Measurements from ENCODE around the gene WNT8B.

Gene WNT8B

GRCh38 chr10:100496567-100496966, 33.8 kb downstream of the WNT8B start:
- TF ChIP-seq FOXP2 (optimal IDR thresholded peaks at IDR 0.05; ENCODE audit: borderline replicate concordance, extremely low read depth, extremely low read length, insufficient read depth) (no peak), TAF1 (IDR thresholded peaks at IDR 0.05; ENCODE audit: borderline replicate concordance, insufficient read depth, low read length) (no peak)

GRCh38 chr10:100498059-100498458, 35.2 kb downstream of the WNT8B start:
- no peak for TF ChIP-seq TAF1 (IDR thresholded peaks at IDR 0.05; ENCODE audit: borderline replicate concordance, insufficient read depth, low read length)
- TF ChIP-seq REST (IDR thresholded peaks at IDR 0.05; ENCODE audit: insufficient read depth in 1 of 2, low read depth in 2 of 2, low read length in 2 of 2) = no peak
- no peak for TF ChIP-seq SIN3A (IDR thresholded peaks at IDR 0.05; ENCODE audit: borderline replicate concordance, insufficient read depth, low read length)
- TF ChIP-seq POLR2AphosphoS5 (IDR thresholded peaks at IDR 0.05; ENCODE audit: low read depth, low read length) = no peak
- TF ChIP-seq FOXP2 (optimal IDR thresholded peaks at IDR 0.05; ENCODE audit: borderline replicate concordance, extremely low read depth, extremely low read length, insufficient read depth) = no peak

GRCh38 chr10:100501423-100501822, 38.6 kb downstream of the WNT8B start:
- TF ChIP-seq FOXP2 (optimal IDR thresholded peaks at IDR 0.05; ENCODE audit: borderline replicate concordance, extremely low read depth, extremely low read length, insufficient read depth) = no peak
- no peak for TF ChIP-seq REST (IDR thresholded peaks at IDR 0.05; ENCODE audit: insufficient read depth in 1 of 2, low read depth in 2 of 2, low read length in 2 of 2)
- TF ChIP-seq SIN3A (IDR thresholded peaks at IDR 0.05; ENCODE audit: borderline replicate concordance, insufficient read depth, low read length) = no peak
- TF ChIP-seq TAF1 (IDR thresholded peaks at IDR 0.05; ENCODE audit: borderline replicate concordance, insufficient read depth, low read length) = no peak
- no peak for TF ChIP-seq POLR2AphosphoS5 (IDR thresholded peaks at IDR 0.05; ENCODE audit: low read depth, low read length)

GRCh38 chr10:100502926-100503494, 40.2 kb downstream of the WNT8B start:
- TF ChIP-seq SIN3A (IDR thresholded peaks at IDR 0.05; ENCODE audit: borderline replicate concordance, insufficient read depth, low read length) (no peak), TAF1 (IDR thresholded peaks at IDR 0.05; ENCODE audit: borderline replicate concordance, insufficient read depth, low read length) (no peak), POLR2AphosphoS5 (IDR thresholded peaks at IDR 0.05; ENCODE audit: low read depth, low read length) (no peak), REST (IDR thresholded peaks at IDR 0.05; ENCODE audit: insufficient read depth in 1 of 2, low read depth in 2 of 2, low read length in 2 of 2) (no peak), FOXP2 (optimal IDR thresholded peaks at IDR 0.05; ENCODE audit: borderline replicate concordance, extremely low read depth, extremely low read length, insufficient read depth) (no peak)

GRCh38 chr10:100504096-100504495, 41.3 kb downstream of the WNT8B start:
- TF ChIP-seq SIN3A (IDR thresholded peaks at IDR 0.05; ENCODE audit: borderline replicate concordance, insufficient read depth, low read length) (no peak), REST (IDR thresholded peaks at IDR 0.05; ENCODE audit: insufficient read depth in 1 of 2, low read depth in 2 of 2, low read length in 2 of 2) (no peak), POLR2AphosphoS5 (IDR thresholded peaks at IDR 0.05; ENCODE audit: low read depth, low read length) (no peak), TAF1 (IDR thresholded peaks at IDR 0.05; ENCODE audit: borderline replicate concordance, insufficient read depth, low read length) (no peak), FOXP2 (optimal IDR thresholded peaks at IDR 0.05; ENCODE audit: borderline replicate concordance, extremely low read depth, extremely low read length, insufficient read depth) (no peak)
